GM19328 (cell line): Measurements from ENCODE around the gene NT5DC4.
A peak's percentile ranks its signal among the peaks of the same experiment; 100 is the strongest.

Experiments
- ATAC-seq: cut with Tn5 transposase; IDR thresholded peaks from one replicate; pipeline ENCODE4 v1.9.1; 2021; ENCODE audit warnings: mild to moderate bottlenecking, moderate library complexity; ENCODE audit not compliant: unreplicated experiment

Gene NT5DC4

DNA sequence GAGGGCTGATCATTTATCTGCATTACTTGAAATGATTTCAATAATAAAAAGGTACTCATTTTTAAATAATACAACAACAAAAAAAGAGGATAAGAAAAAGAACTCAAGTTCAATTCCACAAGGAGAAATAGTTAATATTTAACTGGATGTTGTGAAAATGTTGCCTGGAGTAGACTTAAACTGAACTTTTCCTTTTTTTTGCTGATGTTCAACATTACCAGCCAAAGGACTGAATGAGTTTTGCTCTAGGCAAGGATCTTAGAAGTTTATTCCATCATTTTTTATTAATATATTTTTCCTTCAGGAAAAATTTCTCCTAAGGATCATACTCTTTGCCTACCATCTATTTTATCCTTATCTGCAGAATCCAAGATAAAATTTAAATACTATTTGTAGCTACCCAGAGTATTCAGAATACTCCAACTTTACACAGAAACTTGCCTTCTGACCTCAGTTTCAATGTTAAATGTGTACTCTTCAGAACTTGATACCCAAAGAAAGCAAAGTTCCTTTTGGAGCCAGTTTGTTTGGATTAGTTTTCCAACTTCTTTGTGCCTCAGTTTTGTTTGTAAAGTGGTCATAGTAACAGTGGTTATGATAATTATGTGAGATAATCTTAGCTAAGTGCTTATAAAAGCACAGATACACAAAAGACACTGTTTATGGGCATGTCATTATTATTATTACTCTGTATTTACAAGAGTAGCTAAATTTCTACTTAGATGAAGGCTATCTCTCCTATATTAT is 30.8 kb downstream of the NT5DC4 start:
- no peak for ATAC-seq

DNA sequence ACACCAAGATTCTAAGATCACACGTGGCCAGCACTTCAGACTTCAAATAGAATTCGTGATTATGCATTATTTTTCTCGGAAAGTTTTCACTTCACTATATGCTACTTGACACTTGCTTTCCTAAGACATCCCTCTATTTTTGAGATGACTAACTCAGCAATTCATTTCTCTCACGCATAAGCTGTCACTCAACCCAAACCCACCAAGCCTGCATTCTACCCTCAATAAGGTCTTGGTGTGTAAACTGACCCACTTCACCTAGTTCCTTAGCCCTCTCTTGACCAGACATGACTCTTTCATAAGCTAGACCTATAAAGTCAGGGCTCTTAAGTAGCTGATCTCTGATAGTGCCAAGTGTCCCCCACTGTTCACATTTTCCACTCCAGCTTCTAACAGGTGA is 31.8 kb downstream of the NT5DC4 start:
- no peak for ATAC-seq

GRCh38 chr2:112754564-112754963 is 33.7 kb downstream of the NT5DC4 start:
- no peak for ATAC-seq

DNA sequence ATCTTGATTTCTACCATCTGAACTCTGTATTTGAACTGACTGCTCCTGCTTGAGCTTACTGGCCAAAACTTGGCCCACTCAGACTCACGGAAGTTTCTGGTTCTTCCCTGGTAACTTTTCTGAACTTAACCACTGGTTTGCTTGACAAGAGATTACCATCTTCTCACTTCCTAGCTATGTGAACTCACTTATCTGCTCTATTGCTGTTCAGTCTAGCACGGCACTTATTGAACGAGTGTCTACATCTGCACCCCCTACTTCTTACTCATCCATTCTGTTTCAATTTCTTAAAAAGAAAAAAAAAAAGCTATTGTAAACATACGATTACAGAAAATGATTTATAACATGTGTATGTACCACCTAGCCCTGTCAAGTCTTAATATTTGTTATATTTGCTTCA is 34.6 kb downstream of the NT5DC4 start:
- no peak for ATAC-seq

- no peak for ATAC-seq
Observed at GRCh38 chr2:112756207-112756606, 35.4 kb downstream of the NT5DC4 start.

GRCh38 chr2:112757265-112757664 is 36.4 kb downstream of the NT5DC4 start:
- ATAC-seq = no peak

GRCh38 chr2:112758711-112759110 is 37.9 kb downstream of the NT5DC4 start:
- ATAC-seq = no peak

- no peak for ATAC-seq
Observed at GRCh38 chr2:112760149-112760548, 39.3 kb downstream of the NT5DC4 start.

GRCh38 chr2:112762276-112762675 is 41.5 kb downstream of the NT5DC4 start:
- no peak for ATAC-seq

DNA sequence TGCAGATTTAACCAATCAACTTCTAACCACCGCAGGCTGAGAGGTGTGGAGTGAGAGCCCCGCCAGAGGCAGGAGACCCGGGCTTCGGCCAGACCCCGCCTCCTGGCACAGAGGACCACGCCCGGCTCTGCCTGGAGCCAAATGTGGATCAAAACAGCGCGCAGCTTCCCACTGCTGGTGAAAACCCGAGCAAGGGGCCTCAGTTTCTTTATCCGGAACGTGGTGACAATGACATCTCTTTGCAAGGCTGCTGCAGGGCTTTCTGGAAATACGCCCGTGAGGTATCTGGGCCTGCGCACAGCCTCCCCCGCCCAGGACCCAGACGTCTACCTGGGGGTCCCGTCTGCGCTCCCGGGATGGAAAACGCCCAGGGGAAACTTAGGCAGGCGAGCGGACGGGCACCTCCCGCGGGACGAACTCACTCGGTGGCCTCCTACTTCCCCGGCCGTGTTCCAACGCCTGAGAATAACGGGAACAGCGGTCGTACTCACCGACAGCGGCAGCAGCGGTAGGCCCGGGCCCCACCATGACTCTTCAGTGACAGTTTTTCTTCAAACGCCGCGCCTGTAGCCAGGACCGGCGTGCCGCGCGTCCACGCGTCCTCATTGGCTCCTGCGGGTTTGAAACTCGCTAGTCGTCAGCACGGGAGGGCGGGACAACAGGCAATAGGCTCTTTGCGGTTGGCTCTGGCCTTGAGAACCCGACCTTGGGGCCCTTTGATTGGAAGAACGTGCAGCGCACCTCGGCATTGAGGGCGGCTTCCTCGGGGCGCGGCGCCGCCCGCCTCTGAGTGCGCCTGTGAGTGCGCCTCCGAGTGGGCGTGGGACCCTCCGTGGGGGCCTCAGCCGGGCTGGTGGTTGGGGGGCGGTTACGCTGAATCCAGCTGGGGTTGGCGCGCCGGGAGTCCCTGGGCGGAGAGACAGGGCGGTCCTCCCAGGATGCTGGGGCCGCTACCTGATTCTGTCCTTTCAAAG is 43.5 kb downstream of the NT5DC4 start, which contains the start of gene CKAP2L:
CKAP2L (minus strand) TSS at position 539 of the 974 bp plus-strand sequence; CDS start at position 528, 11 bp downstream.
- ATAC-seq = peak; percentile 98

GRCh38 chr2:112765251-112765650 is 44.4 kb downstream of the NT5DC4 start:
- no peak for ATAC-seq

- ATAC-seq = no peak
Observed at GRCh38 chr2:112767693-112768330, 47.0 kb downstream of the NT5DC4 start.

DNA sequence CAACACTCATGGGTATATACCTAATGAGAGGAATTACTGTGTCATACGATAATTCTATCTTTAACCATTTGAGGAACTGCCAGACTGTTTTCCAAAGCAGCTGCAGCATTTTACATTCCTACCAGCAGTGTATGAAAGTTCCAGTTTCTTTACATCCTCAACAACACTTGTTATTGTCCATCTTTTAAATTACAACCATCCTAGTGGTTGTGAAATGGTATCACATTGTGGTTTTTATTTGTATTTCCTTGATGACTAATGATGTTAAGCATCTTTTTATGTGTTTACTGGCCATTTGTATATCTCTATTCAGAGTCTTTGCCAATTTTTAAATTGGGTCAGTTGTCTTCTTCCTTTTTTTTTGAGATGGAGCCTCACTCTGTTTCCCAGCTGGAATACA is 47.6 kb downstream of the NT5DC4 start:
- ATAC-seq = no peak

GRCh38 chr2:112772322-112772721 is 51.5 kb downstream of the NT5DC4 start:
- ATAC-seq = no peak

- ATAC-seq = no peak
Observed at GRCh38 chr2:112772911-112773475, 52.2 kb downstream of the NT5DC4 start.

GRCh38 chr2:112773556-112773955 is 52.7 kb downstream of the NT5DC4 start:
- no peak for ATAC-seq

- ATAC-seq = no peak
Observed at GRCh38 chr2:112774536-112775285, 53.9 kb downstream of the NT5DC4 start.

- no peak for ATAC-seq
Observed at GRCh38 chr2:112776113-112776512, 55.3 kb downstream of the NT5DC4 start.

GRCh38 chr2:112777036-112777435 is 56.2 kb downstream of the NT5DC4 start:
- no peak for ATAC-seq

- ATAC-seq = no peak
Observed at GRCh38 chr2:112779598-112779997, 58.8 kb downstream of the NT5DC4 start.
